KBM-7 (cell line): ENCODE results near the gene ORC3.
A peak's percentile ranks its signal among the peaks of the same experiment; 100 is the strongest.

Experiments
- DNase-seq: peaks from one replicate; pipeline ENCODE4 v3.0.0-alpha.2; 2015
- in situ Hi-C: fragments of 300-500 bp; cut with MboI; formaldehyde crosslinking; loops from 2 replicates; pipeline ENCODE4 v1.14.3; 2020; ENCODE audit warnings: low sequenced_read_pairs, low pct_unique_long_range_greater_than_20kb, mixed read lengths

Gene ORC3

DNA sequence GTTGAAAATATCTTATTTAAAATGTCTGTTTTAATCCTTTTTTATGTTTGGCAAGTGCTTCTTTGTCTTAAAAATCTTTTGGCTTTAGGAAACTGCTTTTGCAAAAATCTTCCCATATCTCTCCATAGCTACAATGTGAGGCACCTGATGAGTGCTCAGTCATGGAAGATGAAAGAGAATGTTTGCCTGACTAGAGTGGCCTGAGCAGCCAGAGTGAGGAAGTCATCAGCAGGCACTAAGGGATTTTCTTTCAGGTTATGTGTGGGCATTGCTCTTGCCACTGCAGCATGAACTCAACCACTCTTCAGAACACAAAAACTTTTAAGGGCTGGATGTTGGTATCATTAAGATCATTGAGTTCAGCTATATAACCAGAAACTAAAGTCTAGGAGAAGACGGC, 64.2 kb downstream of the ORC3 start:
- in situ Hi-C loops: no loop called here
- DNase-seq: no peak

DNA sequence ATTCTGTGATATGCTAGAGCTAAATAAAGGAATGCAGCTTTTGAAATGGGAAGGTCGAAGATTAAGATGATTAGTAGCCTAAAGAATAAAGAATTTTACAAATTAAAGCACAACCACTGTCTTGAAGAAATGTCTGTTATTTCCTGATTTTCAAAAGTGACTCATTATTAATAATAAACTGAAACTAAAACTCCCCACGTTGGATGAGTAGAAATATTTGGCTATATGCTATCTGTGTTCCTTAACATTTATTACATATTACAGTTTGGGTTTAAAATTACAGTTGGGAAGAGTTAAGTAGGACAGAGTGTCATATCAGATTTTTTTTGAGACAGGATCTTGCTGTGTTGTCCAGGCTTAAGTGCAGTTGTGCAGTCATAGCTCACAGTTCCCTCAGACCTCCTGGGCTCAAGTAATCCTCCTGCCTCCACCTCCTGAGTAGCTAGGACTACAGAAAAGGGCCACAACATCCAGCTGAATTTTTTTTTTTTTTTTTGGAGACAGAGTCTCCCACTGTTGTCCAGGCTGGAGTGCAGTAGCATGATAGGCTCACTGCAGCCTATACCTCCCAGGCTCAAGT, 65.0 kb downstream of the ORC3 start:
- in situ Hi-C loops: no loop called here

DNA sequence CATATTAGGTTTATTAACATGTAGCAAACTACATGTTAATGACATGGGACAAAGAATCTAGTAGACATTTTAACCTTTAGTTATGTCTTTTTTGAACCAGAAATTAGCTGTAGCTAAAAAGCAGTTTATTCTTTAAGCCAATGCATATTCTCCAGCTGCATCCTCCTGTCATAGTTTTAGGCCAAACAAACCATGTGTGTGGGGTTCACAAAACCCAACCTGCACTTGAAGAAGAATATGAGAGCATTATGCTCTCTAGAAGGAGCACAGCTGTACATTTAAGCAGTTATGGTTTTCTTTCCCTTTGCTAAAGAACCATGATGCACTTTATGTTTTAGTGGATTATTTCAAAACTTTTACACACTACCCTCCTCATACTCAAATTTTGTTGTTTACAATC, 65.9 kb downstream of the ORC3 start:
- no peak for DNase-seq
- in situ Hi-C loops: no loop called here

More for the DNA sequence above, 65.0 kb downstream of the ORC3 start:
- DNase-seq: no peak

DNA sequence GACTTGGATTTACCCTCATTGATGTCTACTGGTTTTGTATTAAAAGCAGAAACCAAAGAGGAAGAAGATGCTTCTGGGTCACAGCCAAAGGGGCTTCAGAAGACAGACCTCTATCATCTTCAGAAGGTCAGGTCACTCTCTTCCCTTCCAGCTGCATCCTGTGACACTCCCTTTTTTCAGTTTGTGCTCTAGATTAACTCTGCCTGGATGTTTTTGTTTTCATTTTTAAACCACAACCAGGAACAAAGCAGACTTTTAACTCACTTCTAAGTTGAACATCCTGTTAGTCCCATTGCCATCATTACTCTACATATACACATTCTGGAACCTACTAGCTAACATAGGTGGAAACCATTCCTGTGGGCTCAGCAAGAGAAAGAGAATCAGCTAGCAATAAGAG, 66.9 kb downstream of the ORC3 start:
- DNase-seq: peak; percentile 90
- in situ Hi-C loops: no loop called here

DNA sequence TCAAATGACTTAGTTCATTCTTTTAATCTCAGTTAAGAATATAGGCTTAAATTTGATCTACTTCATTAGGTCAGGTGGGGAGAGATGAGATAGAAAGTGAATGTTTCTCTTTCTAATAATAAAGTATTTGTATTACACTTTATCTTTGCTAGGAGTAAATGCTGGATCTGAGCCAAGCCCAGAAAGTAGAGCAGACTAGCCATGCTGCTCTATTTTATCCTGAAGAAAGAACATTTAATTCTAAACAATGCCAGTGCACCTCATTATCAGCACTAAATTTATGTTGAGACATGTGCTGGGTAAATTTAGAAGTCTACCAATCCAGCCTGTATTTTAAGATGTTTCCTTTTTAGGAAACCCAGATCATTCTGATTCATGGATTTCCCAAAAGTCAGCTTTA, 68.6 kb downstream of the ORC3 start:
- in situ Hi-C loops: no loop called here
- DNase-seq: no peak

DNA sequence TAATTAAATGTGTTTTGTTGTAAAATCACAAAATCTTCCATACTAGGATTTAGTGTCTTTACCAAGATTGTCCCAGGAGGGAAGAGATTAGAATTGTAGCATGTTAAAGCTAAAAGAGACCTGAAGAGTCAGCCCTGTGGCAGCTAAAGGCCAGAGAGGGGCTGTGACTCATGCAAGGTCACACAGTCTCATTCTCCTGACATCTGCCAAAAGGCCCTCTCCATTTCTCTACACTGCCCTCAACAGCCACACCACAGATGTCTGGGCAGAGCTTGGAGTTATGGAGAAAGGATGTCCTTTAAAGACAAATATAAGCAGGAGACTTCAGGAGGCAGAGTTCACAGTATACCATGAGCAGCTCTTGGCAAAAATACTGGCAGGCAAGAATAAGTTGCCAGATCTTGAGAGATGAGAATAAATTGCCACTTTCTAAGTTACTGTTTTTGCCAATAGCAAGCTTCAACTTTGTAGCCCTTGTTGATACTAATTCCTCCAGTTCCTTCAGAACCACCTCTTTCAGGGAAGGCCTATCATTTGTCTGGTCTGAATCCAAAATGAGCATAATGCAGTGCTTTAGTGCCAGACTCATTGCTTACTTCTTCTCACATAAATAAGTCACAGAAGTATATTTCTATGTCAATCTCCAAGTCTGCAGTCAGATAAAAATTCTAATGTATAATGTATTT, 70.4 kb downstream of the ORC3 start:
- in situ Hi-C loops: no loop called here
- no peak for DNase-seq

DNA sequence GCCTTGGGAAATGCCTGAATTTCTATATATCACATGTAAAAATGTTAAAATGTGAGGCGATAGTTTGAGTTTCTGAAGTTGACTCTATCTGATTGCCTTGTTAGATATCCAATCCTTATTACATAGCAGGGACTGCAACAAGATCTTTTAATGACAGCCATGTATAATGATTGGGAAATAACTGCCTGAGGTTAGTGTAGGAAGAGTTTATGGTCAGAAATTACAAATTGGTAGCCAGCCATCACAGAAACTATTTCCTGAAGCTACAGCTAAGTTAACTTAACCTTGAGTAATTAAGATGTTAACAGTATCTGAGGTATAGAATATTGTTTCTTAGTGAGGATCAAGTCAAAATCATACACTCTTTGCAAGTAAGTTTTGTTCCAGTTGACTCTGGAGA, 71.1 kb downstream of the ORC3 start:
- in situ Hi-C loops: no loop called here
- DNase-seq: no peak

DNA sequence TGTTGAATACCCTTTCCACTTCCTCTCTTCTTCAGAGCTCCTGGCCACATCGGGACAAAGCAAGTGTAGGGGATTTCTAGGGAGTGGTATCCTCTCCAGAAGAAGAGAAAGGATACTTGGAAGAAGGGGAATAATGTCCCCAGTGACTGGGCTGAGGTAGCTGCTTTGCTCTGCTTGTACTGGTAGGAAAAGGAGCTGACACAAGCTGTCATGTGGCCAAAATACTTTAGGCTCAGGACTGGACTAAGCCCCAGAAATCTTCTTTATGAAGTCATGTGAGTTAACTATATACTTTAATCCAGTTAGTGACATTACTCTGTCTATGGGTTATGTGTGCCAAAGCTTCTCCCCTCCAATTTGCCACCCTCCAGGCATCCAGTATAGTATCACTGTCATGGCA, 71.6 kb downstream of the ORC3 start:
- in situ Hi-C loops: no loop called here
- no peak for DNase-seq

DNA sequence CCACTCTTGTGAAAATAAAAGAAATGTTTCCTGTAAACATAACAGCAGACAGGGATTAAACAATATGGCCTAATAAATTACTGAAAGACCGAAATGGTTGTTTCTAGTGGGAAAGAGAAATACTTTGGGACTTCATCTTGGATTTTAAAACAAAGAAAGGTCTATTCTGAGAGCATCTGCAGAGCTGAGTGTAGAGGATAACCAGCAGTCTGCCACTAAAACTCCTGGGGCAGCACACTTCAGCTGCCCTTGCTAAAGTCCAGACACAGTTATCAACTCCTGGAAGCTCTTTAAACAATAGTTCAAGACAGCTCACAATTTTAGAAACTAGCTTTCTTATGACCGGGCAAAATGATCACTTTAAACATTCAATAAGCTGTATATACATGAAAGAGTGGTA, 73.5 kb downstream of the ORC3 start:
- no peak for DNase-seq
- in situ Hi-C loops: no loop called here

DNA sequence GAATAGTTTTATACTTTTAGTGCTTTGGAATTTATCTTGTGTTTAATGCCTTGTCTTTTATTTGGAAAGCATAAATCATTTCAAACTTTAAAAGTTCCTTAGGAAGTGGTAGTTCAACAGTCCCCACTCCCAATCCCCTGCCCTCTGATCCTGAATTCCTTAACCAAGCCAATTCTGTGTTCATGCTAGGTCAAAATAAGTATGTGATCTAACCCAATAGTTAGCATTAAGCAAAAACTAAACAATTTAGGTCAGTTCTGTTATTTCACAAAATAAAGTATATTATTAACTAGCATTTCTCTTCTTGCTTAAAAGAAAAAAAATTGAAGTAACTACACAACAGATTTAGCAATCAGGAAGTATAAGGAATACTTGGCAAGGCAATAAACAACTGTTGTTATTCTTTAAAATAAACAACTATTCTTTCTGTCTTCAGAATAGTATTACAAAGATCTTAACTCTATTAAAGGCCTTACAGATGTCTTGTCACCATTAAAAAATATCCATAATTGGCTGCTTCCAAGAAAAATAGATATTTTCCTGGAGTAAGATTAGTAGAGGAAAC, 75.1 kb downstream of the ORC3 start:
- no peak for DNase-seq
- in situ Hi-C loops: no loop called here

DNA sequence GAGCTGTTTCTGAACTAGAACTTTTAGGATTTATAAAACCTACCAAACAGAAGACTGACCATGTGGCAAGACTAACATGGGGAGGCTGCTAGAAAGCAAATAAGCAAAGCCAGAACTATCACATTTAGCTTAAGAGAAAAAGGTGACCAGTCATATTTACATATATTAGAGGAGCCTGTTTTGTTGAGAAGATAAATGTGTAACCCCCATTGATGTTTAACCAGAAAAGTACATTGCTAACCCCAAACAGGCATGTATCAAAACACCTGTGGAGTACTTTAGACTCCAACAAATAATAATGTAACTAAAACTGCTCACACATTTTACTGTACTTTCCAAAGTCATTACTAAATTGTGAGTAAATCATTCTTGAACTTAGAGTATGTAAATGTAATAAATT, 77.1 kb downstream of the ORC3 start:
- in situ Hi-C loops: no loop called here
- no peak for DNase-seq

DNA sequence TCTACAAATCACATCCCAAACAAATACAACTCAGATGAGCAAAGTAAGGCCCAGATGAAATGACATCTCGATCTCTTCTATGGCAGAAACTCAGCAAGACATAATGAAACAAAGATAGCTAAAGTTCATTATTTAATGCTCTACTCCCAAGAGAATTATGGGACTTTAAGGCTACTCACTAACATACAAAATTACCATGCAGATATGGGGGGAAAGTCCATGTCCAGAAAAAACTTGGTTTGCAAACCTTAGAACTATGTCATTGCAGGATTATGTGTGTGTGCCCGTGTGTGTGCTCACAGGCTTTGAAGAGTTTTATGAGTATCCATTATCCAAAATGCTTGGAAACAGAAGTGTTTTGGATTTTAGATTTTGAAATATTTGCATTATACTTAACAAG, 78.1 kb downstream of the ORC3 start:
- no peak for DNase-seq
- in situ Hi-C loops: no loop called here

DNA sequence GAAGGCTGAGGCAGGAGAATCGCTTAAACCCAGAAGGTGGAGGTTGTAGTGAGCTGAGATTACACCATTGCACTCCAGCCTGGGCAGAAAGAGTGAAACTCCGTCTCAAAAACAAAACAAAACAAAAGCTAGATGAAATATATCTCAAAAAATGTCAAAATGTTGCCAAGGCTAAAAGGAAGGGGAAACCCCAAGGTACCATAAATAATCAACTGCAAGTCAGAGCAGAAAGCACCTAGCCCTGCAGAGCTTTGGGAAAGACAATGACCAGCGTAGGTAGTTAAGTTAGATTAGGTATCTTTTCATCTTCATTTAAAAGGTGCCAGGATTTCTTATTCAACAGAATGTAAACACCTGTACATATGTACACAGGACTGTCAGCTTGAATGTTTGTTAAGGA, 79.1 kb downstream of the ORC3 start:
- in situ Hi-C loops: no loop called here
- DNase-seq: no peak

DNA sequence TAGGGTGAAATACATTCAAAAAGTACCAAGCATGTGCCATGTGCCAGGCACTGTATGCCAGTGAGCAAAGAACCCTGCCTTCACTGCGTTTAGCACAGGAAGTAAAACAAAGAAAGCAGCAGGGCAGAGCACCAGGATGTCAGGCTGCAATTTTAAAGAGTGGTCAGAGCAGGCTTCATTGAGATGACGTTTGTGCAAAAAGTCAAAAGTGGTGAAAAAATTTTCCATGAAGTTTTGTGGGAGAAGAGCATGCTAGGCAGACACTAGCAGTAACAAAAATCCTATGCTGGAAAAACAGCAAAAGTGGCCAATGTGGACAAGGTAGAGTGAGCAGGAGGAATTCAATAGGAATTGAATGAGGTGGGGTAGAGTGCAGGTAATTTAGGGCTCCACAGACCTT, 80.8 kb downstream of the ORC3 start:
- no peak for DNase-seq
- in situ Hi-C loops: no loop called here

DNA sequence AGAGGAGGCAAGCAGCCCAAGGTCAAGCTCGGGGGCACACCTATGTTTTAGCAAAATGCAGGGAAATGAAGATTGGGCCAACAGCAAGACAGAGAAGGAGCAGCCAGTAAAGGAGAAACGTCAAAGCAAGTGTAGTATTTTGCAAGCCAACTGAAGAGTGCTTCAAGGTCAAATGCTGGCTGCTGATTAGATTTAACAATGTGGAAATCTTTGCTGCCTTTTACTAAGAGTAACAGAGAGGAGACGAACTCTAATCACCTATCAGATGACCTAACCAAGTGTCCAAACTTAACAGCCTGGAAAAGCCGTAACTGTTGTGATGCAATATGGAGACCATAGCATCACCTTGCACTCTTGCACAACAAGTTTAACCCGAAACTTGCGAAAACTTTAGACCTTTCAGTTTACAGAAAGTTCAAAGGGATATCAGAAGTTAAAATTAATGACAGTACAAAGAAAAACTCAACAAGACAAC, 81.7 kb downstream of the ORC3 start:
- DNase-seq: no peak

DNA sequence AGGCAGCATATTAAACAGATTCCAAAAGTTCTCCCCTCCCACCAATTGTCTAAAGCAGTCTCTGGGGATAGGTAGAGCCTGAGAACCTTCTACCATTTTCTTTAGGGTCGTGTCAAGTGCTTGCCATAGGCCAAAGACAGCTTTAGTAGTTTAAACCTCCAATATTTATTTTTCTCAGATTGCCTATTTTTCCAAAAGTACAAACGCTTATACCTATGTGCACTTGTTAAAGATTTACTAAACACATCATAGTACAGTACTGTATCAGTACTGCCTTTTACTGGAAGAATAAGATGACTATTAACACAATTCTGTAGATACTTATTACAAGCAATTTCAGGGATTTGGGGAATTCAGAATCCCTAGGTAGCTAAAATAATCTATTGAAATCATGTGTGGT, 82.7 kb downstream of the ORC3 start:
- in situ Hi-C loops: no loop called here
- DNase-seq: no peak

More for the DNA sequence above, 81.7 kb downstream of the ORC3 start:
- in situ Hi-C loops: no loop called here

DNA sequence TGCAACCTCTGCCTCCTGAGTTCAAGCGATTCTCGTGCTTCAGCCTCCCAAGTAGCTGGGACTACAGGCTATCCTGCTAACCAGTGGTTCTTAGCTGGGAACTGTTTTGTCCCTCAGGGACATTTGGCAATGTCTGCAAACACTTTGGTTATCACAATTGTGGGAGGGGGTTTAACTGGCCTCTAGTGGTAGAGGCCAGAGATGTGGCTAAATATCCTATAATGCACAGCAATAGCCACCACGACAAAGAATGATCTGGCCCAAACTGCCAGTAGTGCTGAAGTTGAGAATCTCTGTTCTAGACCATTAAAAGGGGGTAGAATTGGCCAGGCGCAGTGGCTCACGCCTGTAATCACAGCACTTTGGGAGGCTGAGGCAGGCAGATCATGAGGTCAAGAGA, 83.3 kb downstream of the ORC3 start:
- DNase-seq: no peak
- in situ Hi-C loops: no loop called here

DNA sequence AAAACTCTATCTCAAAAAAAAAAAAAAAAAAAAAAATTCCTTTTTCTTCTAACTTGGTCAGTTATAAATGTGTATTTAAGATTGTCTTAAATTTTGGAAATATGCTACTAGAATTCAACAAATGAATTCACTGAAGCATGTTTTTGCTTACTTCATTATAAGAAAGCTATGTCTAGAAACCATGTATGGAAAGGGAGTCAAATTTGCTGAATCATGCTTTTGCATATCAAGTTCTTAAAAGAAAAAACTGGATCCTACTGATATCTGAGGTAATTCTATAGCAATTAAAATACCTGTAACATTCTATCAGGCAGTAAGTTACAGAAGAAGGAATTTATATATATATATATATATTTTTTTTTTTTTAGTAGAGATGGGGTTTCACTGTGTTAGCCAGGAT, 84.4 kb downstream of the ORC3 start:
- no peak for DNase-seq
- in situ Hi-C loops: no loop called here

DNA sequence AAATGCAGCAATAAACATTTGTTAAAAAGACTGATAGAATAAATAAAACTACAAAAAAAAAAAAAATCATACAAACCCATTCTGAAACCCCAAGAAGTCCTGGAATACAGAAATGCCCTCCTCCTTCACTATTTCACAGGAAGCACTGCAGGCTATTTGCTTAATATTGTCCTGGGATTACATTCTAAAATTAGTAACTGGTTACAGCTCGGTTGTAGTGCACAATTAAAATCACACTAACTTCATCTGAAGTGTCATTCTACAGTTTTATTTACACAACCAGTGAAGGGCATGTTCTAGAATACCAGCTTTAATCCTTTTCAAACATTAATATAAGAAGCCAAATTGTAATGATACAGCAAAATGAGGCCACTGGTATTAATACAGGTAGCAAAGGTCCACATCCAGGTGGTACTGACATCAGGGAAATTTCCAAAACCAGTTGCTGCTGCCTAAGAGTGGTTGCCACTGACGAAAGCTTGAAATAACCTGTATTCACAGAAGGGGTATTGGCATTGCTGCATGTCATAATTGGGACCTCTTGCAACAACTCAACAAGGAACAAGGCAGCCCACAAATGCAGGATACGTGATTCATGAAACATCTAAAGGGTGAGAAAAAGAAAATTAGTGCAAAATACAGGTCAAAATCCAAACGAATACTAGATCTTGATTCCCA, 85.2 kb downstream of the ORC3 start:
- in situ Hi-C loops: no loop called here
- DNase-seq: no peak

DNA sequence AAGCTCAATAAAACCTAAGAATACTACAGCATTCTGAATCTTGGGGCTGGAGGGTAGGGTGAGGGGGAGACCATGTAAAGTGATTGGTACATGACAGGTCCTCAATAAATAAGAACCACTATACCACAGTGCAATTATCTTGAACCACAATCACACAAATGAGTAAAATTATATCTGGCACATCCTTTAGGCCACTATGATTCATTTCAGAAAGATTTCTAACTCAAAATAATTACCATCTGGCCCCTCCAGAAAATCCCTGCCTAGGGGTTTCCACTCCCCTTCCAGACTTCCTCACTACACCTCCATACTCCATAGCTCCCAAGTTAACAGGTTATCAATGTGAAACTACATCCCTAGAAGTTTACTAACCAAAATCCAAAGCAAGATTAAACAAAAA, 92.4 kb downstream of the ORC3 start:
- DNase-seq: no peak
- in situ Hi-C loops: no loop called here
